ENCODE data around the gene ARHGAP24.

GRCh38 chr4:85864259-85865205 lies 389.6 kb downstream of the ARHGAP24 start:
- TF ChIP-seq CTCF (conservative IDR thresholded peaks at IDR 0.05 in 1 of 2, IDR thresholded peaks at IDR 0.05 in 1 of 2; ENCODE audit: extremely low read depth in 1 of 2, insufficient read depth in 1 of 2, low read depth in 1 of 2, low read length in 2 of 2) (no peak), EZH2 (IDR thresholded peaks at IDR 0.05; ENCODE audit: borderline replicate concordance, low read length) (no peak)

Measured in mammary epithelial cell (primary cell).